Measurements from ENCODE around the gene STXBP1. TPM values are rescaled to one million over a fixed set of nuclear protein-coding genes. Genes with fewer than 3 reads are reported as not detected.

Gene STXBP1
- total RNA-seq, 1 donor from 2014 or later: 92.1 TPM

DNA sequence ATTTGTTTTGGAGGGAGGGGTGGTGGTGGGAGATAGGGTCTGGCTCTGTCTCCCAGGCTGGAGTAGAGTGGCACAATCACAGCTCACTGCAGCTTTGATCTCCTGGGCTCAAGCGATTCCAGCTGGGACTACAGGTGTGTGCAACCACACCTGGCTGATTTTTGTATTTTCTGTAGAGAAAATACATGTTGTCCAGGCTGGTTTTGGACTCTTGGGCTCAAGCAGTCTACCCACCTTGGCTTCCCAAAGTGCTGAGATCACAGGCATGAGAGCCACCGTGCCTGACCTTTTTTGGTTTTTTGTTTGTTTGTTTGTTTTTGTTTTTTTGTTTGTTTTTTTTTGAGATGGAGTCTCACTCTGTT is 15.4 kb downstream of the STXBP1 start:
- DNase-seq (no peak), ATAC-seq (no peak)
- Histone ChIP-seq H3K9me3 (no peaks in the 10 kb centered on the region), H3K27me3 (no peaks in the 10 kb centered on the region), H3K27ac (no peak overlapping the region), H3K4me3 (no peak overlapping the region), H3K4me1 (peaks cover 4% of the 10 kb centered on the region), H3K36me3 (no peaks in the 10 kb centered on the region)
- intact Hi-C loops (cut with DNase I): no loop called here
- TF ChIP-seq, protein P1, sequence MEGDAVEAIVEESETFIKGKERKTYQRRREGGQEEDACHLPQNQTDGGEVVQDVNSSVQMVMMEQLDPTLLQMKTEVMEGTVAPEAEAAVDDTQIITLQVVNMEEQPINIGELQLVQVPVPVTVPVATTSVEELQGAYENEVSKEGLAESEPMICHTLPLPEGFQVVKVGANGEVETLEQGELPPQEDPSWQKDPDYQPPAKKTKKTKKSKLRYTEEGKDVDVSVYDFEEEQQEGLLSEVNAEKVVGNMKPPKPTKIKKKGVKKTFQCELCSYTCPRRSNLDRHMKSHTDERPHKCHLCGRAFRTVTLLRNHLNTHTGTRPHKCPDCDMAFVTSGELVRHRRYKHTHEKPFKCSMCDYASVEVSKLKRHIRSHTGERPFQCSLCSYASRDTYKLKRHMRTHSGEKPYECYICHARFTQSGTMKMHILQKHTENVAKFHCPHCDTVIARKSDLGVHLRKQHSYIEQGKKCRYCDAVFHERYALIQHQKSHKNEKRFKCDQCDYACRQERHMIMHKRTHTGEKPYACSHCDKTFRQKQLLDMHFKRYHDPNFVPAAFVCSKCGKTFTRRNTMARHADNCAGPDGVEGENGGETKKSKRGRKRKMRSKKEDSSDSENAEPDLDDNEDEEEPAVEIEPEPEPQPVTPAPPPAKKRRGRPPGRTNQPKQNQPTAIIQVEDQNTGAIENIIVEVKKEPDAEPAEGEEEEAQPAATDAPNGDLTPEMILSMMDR (IDR thresholded peaks at IDR 0.05): no peak

DNA sequence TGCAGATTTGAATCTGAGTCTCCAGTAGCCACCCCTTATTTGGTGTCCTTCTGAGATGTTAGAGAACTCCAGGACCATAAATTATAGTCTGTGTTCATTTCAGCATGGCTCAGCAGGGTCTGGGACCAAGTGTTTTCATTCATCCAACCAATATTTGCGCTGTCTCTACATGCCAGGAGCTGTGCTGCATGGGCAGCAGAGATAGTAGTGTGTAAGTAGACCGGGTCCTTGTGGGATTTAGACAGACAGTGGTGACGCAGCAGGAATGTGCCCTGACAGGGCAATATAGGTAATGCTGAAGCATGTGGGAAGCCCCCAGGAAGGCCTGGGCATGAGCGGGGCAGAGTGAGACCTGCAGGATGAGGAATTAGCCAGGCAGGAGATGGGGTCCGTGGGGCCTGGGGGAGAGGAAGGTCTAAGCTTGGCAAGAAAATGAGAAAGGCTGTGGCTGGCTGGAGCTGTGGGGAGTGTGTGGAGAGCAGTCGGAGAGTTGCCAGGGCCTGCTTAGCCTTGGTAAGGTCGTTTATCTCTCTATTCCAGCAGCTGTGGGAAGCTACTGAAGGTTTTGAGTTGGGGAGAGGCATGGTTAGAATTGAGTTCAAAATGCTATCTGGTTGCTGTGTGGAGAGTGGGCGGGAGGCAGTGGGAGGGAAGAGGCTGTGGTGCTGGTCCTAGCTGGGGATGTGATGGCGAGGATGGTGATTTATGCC is 16.8 kb downstream of the STXBP1 start:
- H3K4me1 ChIP-seq: peaks cover 12% of the 10 kb centered on the region
- no peaks in the 10 kb centered on the region for H3K27me3 ChIP-seq
- H3K4me3 ChIP-seq: no peak overlapping the region
- intact Hi-C loops (cut with DNase I): no loop called here
- no peak overlapping the region for H3K27ac ChIP-seq
- TF ChIP-seq, protein P1 (IDR thresholded peaks at IDR 0.05): no peak
- ATAC-seq: no peak
- H3K36me3 ChIP-seq: no peaks in the 10 kb centered on the region
- no peaks in the 10 kb centered on the region for H3K9me3 ChIP-seq
- peak; percentile 46 for DNase-seq

DNA sequence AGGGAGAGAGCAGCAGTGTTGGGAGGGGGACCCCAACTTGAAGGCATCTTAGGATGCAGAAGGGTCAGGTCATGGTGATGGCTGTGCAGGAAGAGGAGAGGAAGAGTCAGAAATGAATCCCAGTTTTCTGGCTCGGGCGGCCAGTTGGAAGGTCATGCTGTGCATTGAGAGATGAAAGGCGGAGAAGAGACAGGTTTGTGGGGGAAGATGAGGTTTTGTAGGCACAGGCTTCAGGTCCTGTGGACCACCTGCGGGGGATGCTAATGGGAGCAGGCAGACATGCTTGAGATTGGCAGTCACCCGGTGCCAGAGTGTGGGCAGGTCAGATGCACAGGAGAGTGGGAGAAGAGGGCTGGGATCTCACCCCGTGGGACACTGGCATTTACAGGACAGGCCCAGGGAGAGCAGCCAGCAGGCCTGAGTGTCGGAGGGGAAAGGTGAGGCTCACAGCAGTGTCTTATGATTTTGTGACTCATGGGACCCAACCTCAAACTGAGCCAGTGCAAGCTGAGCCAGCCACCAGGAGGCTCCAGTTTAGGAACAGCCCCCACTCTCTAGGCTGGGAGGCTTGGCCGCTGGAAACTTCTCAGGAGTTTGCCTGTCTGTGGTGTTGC is 17.5 kb downstream of the STXBP1 start:
- Histone ChIP-seq H3K36me3 (no peaks in the 10 kb centered on the region), H3K27ac (no peak overlapping the region), H3K4me3 (no peak overlapping the region), H3K9me3 (no peaks in the 10 kb centered on the region), H3K27me3 (no peaks in the 10 kb centered on the region), H3K4me1 (peaks cover 13% of the 10 kb centered on the region)
- ATAC-seq: peak; percentile 24
- peak; percentile 38 for DNase-seq
- intact Hi-C loops (cut with DNase I): no loop called here
- TF ChIP-seq, protein P1 (IDR thresholded peaks at IDR 0.05): peak; percentile 6

DNA sequence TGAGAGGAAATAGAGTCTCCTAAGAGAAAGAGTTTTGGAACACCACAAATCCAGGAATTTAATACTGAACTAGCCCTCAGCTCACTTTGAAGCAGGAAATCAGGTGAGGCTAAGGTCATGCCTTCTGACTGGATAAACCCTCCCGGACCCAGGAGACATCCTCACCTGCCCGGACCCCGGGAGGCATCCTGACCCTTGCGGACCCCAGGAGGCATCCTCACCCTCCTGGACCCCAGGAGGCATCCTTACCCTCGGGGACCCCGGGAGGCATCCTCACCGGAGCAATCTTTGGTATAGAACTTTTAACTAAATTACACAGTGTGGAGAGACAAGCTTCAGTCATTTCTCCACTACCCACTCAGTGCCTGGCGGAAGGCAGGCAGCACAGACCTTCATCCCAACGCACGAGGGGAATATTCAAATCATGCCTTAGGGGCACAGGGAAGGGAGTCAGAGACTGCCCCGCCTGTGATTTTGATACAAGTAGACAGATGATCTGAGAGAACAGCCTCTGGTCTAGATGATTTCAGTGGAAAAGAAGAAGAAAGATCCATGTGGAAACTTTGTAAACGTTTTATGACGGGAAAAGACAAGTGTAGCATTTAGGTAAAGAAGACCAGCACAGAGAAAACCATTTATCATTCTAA is 21.3 kb downstream of the STXBP1 start:
- DNase-seq (peak; percentile 41), ATAC-seq (no peak)
- H3K27me3 ChIP-seq: no peaks in the 10 kb centered on the region
- no peaks in the 10 kb centered on the region for H3K36me3 ChIP-seq
- TF ChIP-seq, protein P1 (IDR thresholded peaks at IDR 0.05): no peak
- intact Hi-C loops (cut with DNase I): no loop called here
- peaks cover 13% of the 10 kb centered on the region for H3K4me1 ChIP-seq
- H3K4me3 ChIP-seq: no peak overlapping the region
- H3K9me3 ChIP-seq: no peaks in the 10 kb centered on the region
- H3K27ac ChIP-seq: peak overlapping the region; percentile 36

DNA sequence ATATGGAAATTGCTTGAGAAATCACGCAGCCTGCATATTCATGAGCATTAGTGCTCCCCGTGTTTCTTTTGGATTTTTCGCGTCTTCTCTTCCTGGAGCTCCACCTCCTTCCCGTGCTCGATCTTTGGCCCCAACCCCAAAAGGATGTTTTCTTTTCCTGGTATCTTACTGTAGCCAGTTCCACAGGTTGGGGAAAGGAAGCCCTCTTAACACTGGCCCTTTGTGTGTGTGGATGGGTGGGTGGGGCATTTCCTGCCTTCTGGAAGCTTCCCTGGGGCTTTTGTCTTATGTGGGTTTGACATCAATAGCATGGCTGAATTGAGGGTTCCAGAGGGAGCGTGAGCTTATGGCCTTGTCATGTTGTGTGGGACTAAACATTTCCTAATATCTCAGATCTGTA is 21.9 kb downstream of the STXBP1 start:
- Histone ChIP-seq H3K27ac (peak overlapping the region; percentile 28), H3K36me3 (no peaks in the 10 kb centered on the region), H3K9me3 (no peaks in the 10 kb centered on the region), H3K27me3 (no peaks in the 10 kb centered on the region), H3K4me1 (peaks cover 15% of the 10 kb centered on the region), H3K4me3 (no peak overlapping the region)
- intact Hi-C loops (cut with DNase I): no loop called here
- TF ChIP-seq, protein P1 (IDR thresholded peaks at IDR 0.05): no peak
- DNase-seq (peak; percentile 16), ATAC-seq (peak; percentile 52)

All from upper lobe of right lung (tissue), 1 donor.